GM12801 (cell line): ENCODE results near the gene CHL1.

Source experiments
- TF ChIP-seq, protein P1 (sequence below): IDR thresholded peaks from one replicate; pipeline ENCODE4 v1.5.1; 2011; ENCODE audit warnings: control low read depth; ENCODE audit not compliant: insufficient read length; ENCODE audit errors: extremely low read depth

CHL1 gene

GRCh38 chr3:447671-448070 lies 251.1 kb downstream of the CHL1 start:
- TF ChIP-seq, protein P1, sequence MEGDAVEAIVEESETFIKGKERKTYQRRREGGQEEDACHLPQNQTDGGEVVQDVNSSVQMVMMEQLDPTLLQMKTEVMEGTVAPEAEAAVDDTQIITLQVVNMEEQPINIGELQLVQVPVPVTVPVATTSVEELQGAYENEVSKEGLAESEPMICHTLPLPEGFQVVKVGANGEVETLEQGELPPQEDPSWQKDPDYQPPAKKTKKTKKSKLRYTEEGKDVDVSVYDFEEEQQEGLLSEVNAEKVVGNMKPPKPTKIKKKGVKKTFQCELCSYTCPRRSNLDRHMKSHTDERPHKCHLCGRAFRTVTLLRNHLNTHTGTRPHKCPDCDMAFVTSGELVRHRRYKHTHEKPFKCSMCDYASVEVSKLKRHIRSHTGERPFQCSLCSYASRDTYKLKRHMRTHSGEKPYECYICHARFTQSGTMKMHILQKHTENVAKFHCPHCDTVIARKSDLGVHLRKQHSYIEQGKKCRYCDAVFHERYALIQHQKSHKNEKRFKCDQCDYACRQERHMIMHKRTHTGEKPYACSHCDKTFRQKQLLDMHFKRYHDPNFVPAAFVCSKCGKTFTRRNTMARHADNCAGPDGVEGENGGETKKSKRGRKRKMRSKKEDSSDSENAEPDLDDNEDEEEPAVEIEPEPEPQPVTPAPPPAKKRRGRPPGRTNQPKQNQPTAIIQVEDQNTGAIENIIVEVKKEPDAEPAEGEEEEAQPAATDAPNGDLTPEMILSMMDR, result no peak

- TF ChIP-seq, protein P1, result no peak
Measured at GRCh38 chr3:449711-450110, 253.1 kb downstream of the CHL1 start.

- TF ChIP-seq, protein P1, result no peak
Measured at GRCh38 chr3:452221-452620, 255.7 kb downstream of the CHL1 start.

- TF ChIP-seq, protein P1, result no peak
Measured at GRCh38 chr3:453106-453505, 256.5 kb downstream of the CHL1 start.

GRCh38 chr3:454986-455385 lies 258.4 kb downstream of the CHL1 start:
- TF ChIP-seq, protein P1, result no peak

- TF ChIP-seq, protein P1, result no peak
Measured at GRCh38 chr3:458124-458523, 261.6 kb downstream of the CHL1 start.

GRCh38 chr3:458653-459310 lies 262.2 kb downstream of the CHL1 start:
- TF ChIP-seq, protein P1, result no peak
